ENCODE measurements around the gene PRR36. TPM values are rescaled to one million over a fixed set of nuclear protein-coding genes. Genes with fewer than 3 reads are reported as not detected.

Gene PRR36
- total RNA-seq, 4 donors from 2014 or later, result 0.72 to 0.93 (median 0.83) TPM

DNA sequence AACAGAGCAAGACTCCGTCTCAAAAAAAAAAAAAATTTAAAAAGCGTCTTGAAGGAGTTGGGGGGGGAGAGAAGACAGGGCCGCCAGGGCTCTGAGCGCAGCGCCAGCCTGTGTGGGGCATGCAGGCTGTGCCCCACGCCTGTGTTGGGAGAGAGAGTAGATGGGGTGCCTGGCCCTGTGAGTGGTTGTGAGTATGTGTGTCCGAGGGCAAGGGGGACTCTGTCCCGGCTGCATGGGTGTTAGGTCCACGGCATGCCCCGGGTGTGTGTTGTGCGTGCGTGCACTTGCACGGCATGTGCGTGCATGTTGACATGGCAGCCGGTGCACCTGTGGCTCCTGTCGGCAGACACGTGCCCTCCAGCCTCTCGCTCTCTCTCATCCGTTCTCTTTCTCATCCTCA is 32.9 kb upstream of the PRR36 start:
- DNase-seq (ENCODE audit: low spot score in 2 of 2), result no peak
- 66 to 74% methylated on average over 19 of the region's 19 CpGs for WGBS, 2 donors
- intact Hi-C loops (cut with DNase I; ENCODE audit: low total_unique reads), result no loop called here
- no peak for TF ChIP-seq POLR2A (IDR thresholded peaks at IDR 0.05)
- TF ChIP-seq, protein P1, sequence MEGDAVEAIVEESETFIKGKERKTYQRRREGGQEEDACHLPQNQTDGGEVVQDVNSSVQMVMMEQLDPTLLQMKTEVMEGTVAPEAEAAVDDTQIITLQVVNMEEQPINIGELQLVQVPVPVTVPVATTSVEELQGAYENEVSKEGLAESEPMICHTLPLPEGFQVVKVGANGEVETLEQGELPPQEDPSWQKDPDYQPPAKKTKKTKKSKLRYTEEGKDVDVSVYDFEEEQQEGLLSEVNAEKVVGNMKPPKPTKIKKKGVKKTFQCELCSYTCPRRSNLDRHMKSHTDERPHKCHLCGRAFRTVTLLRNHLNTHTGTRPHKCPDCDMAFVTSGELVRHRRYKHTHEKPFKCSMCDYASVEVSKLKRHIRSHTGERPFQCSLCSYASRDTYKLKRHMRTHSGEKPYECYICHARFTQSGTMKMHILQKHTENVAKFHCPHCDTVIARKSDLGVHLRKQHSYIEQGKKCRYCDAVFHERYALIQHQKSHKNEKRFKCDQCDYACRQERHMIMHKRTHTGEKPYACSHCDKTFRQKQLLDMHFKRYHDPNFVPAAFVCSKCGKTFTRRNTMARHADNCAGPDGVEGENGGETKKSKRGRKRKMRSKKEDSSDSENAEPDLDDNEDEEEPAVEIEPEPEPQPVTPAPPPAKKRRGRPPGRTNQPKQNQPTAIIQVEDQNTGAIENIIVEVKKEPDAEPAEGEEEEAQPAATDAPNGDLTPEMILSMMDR (IDR thresholded peaks at IDR 0.05), result no peak
- H3K4me3 ChIP-seq (ENCODE audit: low read depth, poor library complexity, severe bottlenecking), result no peak overlapping the region

DNA sequence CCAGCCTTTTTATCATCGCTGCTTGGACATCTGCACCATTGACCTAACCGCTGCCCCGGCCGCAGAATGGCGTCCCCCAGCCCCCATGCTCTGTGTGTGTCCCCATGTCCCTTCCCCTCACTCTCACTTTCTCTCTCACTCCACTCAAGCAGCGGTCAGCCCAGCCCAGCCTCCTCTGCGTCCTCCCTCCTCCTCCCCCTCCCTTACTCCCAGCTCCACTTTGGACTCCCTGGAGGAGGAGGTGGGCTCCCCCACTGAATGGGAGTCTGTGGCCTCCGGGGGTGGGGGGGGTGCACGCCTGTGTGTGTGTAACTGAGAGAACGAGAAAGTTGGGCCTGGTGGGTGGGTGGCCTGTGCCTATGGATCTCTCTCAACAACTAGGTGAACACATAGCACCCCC is 31.7 kb upstream of the PRR36 start:
- TF ChIP-seq, protein P1 (IDR thresholded peaks at IDR 0.05), result no peak
- no peak for TF ChIP-seq POLR2A (IDR thresholded peaks at IDR 0.05)
- no peak overlapping the region for H3K4me3 ChIP-seq (ENCODE audit: low read depth, poor library complexity, severe bottlenecking)
- DNase-seq (ENCODE audit: low spot score in 2 of 2), result peak in 1 of 2 donors; percentile 16
- intact Hi-C loops (cut with DNase I; ENCODE audit: low total_unique reads), result no loop called here
- WGBS, 2 donors, result 89 to 91% methylated on average over 10 of the region's 10 CpGs

DNA sequence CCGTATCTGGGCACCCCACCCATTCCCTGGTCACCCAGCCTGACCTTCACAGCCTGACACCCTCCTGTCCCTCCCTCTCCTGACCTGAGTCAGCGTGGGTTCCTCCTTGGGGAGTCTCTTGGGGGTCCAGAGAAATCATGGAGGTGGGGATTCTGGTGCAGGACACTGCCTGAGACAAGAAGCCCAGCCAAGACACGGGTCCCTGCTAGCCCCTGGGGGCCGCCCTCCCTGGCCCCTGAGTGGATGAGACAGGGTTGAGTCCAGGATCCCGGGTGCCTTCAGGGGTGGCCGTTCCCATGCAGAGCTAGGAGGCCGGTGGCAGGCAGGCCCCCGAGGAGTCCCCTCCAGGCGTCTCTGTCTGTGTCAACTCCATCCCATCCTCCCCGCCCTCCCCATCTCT is 31.1 kb upstream of the PRR36 start:
- TF ChIP-seq POLR2A (IDR thresholded peaks at IDR 0.05), result no peak
- TF ChIP-seq, protein P1 (IDR thresholded peaks at IDR 0.05), result no peak
- 57 to 63% methylated on average over 10 of the region's 10 CpGs for WGBS, 2 donors
- peak; percentile 15 to 86 for DNase-seq (ENCODE audit: low spot score in 2 of 2)
- intact Hi-C loops (cut with DNase I; ENCODE audit: low total_unique reads), result no loop called here
- no peak overlapping the region for H3K4me3 ChIP-seq (ENCODE audit: low read depth, poor library complexity, severe bottlenecking)

DNA sequence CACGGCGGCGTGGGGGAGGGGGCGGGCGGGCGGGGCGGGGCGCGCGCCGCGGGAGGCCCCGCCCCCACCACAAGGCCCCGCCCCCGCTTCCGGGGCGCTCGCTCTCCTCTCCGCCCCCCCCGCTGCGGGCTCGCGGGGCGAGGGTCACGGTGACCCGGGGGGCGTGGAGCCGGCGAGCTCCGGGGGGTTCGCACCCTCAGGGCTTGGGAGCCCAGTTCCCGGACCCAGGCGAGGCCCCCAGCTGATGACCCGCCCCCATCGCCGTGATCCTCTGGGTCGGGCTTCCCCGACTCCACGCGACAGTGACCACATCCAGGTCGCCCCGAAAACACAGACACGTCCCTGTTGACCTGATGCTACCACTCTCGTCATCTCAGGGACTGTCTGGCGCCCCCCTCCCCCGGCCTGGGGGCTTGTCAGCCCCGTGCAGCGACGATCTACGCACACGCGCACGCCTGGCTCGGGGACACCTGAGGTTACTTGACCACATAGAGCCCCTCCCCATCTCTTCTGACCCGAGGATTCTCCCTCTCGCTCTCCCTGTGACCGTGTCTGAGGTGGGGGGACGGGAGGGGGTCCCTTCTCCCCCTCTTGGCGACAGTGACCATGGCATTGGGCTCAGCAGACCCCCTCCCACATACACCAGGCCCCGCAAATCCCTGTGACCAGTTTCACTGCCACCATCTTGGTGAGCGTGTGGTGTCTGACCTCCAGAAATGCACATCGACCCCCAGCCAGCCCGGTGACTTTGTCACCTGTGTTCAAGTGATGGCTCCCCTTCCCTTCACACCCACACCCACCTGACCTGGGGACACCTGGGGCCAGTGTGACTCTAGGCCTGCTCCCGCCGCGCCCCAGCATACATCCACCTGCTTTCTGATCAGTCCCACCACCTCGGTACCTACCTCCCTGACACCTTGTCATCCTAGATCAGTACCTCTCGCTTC is 30.2 kb upstream of the PRR36 start:
- peak in 1 of 2 donors; percentile 55 for DNase-seq (ENCODE audit: low spot score in 2 of 2)
- TF ChIP-seq, protein P1 (IDR thresholded peaks at IDR 0.05), result no peak
- WGBS, 2 donors, result 15 to 29% methylated on average over 20 to 36 of the region's 68 CpGs
- peak overlapping the region; percentile 76 for H3K4me3 ChIP-seq (ENCODE audit: low read depth, poor library complexity, severe bottlenecking)
- intact Hi-C loops (cut with DNase I; ENCODE audit: low total_unique reads), result no loop called here

DNA sequence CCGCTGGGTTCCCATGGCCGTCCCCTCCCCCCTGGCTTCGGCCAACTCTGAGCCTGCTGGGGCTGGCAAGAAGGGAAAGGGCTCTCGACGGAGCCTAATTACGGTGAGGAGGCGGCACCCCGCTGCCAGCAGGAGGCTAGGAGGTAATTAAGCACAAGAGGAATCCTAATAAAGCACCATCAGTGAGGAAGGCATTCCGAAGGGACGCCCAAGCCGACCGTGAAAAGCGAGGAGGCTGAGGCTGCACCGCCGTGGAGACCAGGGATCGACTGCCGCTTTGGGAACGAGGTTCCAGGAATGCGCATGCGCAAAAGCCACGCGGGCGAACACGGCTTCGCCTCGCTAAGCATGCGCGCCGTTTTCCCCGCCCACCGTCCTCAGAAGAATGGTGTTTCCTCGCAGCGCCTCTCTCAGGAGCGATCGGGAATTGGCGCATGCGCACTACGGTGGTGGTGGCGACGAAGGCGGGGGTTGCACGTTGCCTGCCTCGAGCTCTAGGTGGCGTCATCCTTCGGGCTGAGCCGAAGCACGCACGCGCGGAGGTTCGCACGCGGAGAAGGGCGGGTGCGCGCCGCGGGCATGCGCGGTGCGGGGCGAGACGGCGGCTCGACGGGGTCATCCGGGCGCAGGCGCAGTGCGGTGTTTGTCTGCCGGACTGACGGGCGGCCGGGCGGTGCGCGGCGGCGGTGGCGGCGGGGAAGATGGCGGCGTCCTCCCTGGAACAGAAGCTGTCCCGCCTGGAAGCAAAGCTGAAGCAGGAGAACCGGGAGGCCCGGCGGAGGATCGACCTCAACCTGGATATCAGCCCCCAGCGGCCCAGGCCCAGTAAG is 29.3 kb upstream of the PRR36 start, which contains the start of gene MAP2K7:
TSS of gene MAP2K7 (plus strand) at position 634 of the 830 bp plus-strand sequence. CDS start at position 702, 68 bp downstream.
- intact Hi-C loops (cut with DNase I; ENCODE audit: low total_unique reads), result no loop called here

More for the DNA sequence above, 29.3 kb upstream of the PRR36 start, which contains the start of gene MAP2K7:
- peak; percentile 99 to 100 for DNase-seq (ENCODE audit: low spot score in 2 of 2)
- H3K4me3 ChIP-seq (ENCODE audit: low read depth, poor library complexity, severe bottlenecking), result peak within 1 kb of the TSS; percentile 76
- TF ChIP-seq, protein P1 (IDR thresholded peaks at IDR 0.05), result no peak
- peak in 1 of 2 donors; percentile 62 for TF ChIP-seq POLR2A (IDR thresholded peaks at IDR 0.05)
- 0 to 2% methylated on average over 52 to 57 of the region's 89 CpGs for WGBS, 2 donors
